Skeletal muscle tissue (tissue), 4 donors: ENCODE data around the gene INPP4B. TPM values are rescaled to one million over a fixed set of nuclear protein-coding genes. Genes with fewer than 3 reads are reported as not detected.
A peak's percentile ranks its signal among the peaks of the same experiment; 100 is the strongest.
"Not testable (repeated sequence)": the region's sequence is repeated elsewhere in the genome, so short reads cannot be mapped to it uniquely, and the experiment has no call there.

Experiments used
- H3K27ac ChIP-seq: one replicate; pipeline ENCODE4 v1.7.0; 2013; ENCODE audit warnings: mild to moderate bottlenecking, low read depth, low read length, inconsistent platforms
- H3K27me3 ChIP-seq, 3 donors: one replicate each; pipeline ENCODE4 v1.7.0; 2013; ENCODE audit warnings: low read length in 3 of 3; ENCODE audit not compliant: control insufficient read depth in 3 of 3, insufficient read depth in 3 of 3
- H3K36me3 ChIP-seq, 3 donors: one replicate each; pipeline ENCODE4 v1.7.0; 2013; ENCODE audit warnings: low read length in 3 of 3; ENCODE audit not compliant: control insufficient read depth in 3 of 3, insufficient read depth in 3 of 3
- H3K4me1 ChIP-seq, 3 donors: one replicate each; pipeline ENCODE4 v1.7.0; 2013; ENCODE audit warnings: low read length in 3 of 3, mild to moderate bottlenecking in 3 of 3; ENCODE audit not compliant: control insufficient read depth in 3 of 3, insufficient read depth in 3 of 3
- H3K4me3 ChIP-seq, 3 donors: one replicate each; pipeline ENCODE4 v1.7.0; 2013; ENCODE audit warnings: low read length in 3 of 3
- H3K9ac ChIP-seq, 3 donors: one replicate each; pipeline ENCODE4 v1.7.0; 2013; ENCODE audit warnings: low read length in 3 of 3, mild to moderate bottlenecking in 3 of 3, moderate library complexity in 2 of 3, low read depth in 1 of 3
- H3K9me3 ChIP-seq, 3 donors: one replicate each; pipeline ENCODE4 v1.7.0; 2013; ENCODE audit warnings: low read length in 3 of 3; ENCODE audit not compliant: control insufficient read depth in 3 of 3
- total RNA-seq: library from RNA; depleted of rRNA; stranded (reverse); fragments of >200 nt; gene quantifications from one replicate; pipeline ENCODE4 v1.2.3, GENCODE V29; 2014
- donor health status: Osteomylitis.

INPP4B gene
- total RNA-seq, 1 donor from 2014 or later: 52.7 TPM

DNA sequence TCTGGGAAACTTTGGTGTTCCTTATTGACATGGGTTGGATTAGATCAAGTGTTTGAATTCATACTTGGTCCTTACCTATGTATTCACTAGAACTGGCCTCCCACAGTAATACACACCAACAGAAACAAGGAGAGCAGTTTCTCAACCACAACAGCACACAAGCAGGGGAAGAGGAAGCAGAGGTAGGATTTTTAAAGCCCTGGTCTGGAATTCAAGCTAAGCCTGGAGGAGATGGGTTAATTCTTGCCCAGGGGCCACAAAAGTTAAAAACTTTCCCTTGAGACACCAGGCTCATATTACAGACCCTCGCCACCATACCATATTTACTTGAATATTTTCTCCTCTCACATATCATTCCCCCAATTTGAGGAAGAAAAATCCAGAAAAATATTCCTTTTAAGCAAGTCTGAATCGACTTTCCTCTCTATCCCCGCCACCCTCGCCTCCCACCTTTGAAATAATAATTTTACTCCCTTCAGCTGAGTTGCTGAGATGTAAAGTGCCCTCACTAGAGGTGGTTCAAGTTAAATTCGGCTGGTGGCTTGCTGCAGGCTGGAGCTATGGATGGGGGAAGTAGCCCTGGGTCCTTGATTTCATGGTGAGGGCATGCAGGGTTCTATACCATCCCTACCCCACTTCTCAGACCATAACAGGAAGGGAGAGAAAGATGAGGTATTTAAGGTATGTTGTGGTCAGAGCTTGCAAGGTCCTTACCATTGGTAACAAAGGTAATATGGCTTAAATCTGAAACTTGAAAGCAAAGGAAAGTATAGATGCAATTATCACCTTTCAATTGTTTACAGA lies 440.2 kb downstream of the INPP4B start:
- Histone ChIP-seq H3K9ac (peak overlapping the region; percentile 72 to 84 (median 81)), H3K4me3 (peak overlapping the region; percentile 73 to 92 (median 79)), H3K27me3 (no peaks in the 10 kb centered on the region), H3K4me1 (peaks cover 14 to 21% (median 19%) of the 10 kb centered on the region in 3 donors), H3K36me3 (no peaks in the 10 kb centered on the region), H3K9me3 (no peaks in the 10 kb centered on the region), H3K27ac (peak overlapping the region; percentile 78)

- Histone ChIP-seq H3K4me3 (peak overlapping the region; percentile 73 to 92 (median 79)), H3K27ac (peak overlapping the region; percentile 78), H3K36me3 (no peaks in the 10 kb centered on the region), H3K27me3 (no peaks in the 10 kb centered on the region), H3K9me3 (no peaks in the 10 kb centered on the region), H3K4me1 (peaks cover 14 to 21% (median 19%) of the 10 kb centered on the region in 3 donors), H3K9ac (peak overlapping the region; percentile 72 to 84 (median 81))
Observed at GRCh38 chr4:142405021-142405694, 440.9 kb downstream of the INPP4B start.

- Histone ChIP-seq H3K27ac (peak overlapping the region; percentile 78), H3K4me3 (peak overlapping the region; percentile 73 to 92 (median 79)), H3K4me1 (peaks cover 14 to 21% (median 19%) of the 10 kb centered on the region in 3 donors)
Observed at GRCh38 chr4:142404191-142404611, 441.9 kb downstream of the INPP4B start.

DNA sequence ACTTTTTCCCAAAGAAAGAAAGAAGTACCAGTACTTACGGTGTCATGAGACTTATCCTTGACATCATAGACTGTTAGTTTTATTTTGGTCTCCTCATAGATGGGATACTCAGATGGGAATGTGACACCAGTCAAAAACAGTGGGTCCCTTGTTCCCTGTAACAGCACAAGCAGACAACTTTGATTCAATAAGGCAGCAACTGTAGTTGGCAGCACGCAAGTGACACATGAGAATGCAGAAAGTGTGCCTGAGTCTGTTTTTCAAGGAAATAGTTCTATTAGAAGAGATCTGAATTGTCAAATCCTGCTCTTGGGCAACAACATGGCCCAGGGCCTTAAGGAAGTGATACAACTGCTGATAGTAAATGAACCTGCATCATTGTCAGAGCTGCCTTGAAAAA lies 443.2 kb downstream of the INPP4B start:
- no peaks in the 10 kb centered on the region for H3K27me3 ChIP-seq
- H3K9ac ChIP-seq: peak overlapping the region in 2 of 3 donors; percentile 33 to 72
- peak overlapping the region; percentile 16 to 48 (median 38) for H3K4me3 ChIP-seq
- H3K4me1 ChIP-seq: peaks cover 14 to 21% (median 19%) of the 10 kb centered on the region in 3 donors
- H3K36me3 ChIP-seq: no peaks in the 10 kb centered on the region
- no peaks in the 10 kb centered on the region for H3K9me3 ChIP-seq
- H3K27ac ChIP-seq: peak overlapping the region; percentile 76

More at GRCh38 chr4:142404191-142404611, 441.9 kb downstream of the INPP4B start:
- no peaks in the 10 kb centered on the region for H3K27me3 ChIP-seq
- no peaks in the 10 kb centered on the region for H3K36me3 ChIP-seq
- H3K9ac ChIP-seq: peak overlapping the region; percentile 71 to 84 (median 72)
- no peaks in the 10 kb centered on the region for H3K9me3 ChIP-seq

DNA sequence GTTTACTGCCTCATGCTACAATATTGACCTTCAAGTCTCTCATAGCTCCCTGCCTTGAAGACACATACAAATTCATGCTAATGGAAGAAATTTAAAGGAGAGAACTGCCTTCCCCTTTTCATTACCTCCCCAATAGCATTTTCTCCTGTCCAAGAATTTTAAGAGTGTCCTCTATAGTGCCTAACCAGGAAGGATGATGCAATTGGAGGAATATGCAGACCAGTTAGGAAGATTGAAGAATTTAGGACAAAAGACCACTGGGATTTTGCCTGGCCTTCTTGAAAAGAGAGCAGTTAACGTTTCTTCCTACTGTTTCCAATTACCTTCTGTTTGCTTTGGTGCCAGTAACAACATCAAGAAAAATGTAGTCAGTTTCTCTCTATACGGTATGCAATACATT lies 443.9 kb downstream of the INPP4B start:
- no peaks in the 10 kb centered on the region for H3K9me3 ChIP-seq
- no peaks in the 10 kb centered on the region for H3K27me3 ChIP-seq
- H3K4me1 ChIP-seq: peaks cover 12 to 21% (median 19%) of the 10 kb centered on the region in 3 donors
- H3K4me3 ChIP-seq: peak overlapping the region in 2 of 3 donors; percentile 6 to 32
- peak overlapping the region; percentile 76 for H3K27ac ChIP-seq
- no peak overlapping the region for H3K9ac ChIP-seq
- no peaks in the 10 kb centered on the region for H3K36me3 ChIP-seq

DNA sequence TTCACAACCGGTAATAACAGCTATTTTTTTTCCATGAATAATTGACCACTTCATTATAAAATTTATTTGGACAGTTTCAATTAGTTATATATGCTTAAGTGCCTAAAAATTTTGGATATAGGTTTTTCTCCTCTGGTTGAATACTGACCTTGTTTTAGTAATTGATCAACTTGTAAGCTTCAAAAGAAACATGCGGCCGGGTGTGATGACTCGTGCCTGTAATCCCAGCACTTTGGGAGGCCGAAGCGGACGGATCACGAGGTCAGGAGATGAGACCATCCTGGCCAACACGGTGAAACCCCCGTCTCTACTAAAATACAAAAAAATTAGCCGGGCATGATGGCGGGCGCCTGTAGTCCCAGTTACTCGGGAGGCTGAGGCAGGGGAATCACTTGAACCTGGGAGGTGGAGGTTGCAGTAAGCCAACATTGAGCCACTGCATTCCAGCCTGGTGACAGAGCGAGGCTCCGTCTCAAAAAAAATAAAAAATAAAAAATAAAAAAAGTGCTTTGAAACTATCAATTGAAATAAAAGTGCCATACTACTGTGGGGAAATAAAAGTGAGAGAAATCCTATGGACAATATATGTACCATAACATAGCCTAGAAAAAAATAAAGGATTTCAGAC lies 448.6 kb downstream of the INPP4B start:
- not testable (repeated sequence) for H3K9ac ChIP-seq, H3K4me1 ChIP-seq, H3K27me3 ChIP-seq, H3K4me3 ChIP-seq, H3K9me3 ChIP-seq, H3K27ac ChIP-seq, H3K36me3 ChIP-seq

DNA sequence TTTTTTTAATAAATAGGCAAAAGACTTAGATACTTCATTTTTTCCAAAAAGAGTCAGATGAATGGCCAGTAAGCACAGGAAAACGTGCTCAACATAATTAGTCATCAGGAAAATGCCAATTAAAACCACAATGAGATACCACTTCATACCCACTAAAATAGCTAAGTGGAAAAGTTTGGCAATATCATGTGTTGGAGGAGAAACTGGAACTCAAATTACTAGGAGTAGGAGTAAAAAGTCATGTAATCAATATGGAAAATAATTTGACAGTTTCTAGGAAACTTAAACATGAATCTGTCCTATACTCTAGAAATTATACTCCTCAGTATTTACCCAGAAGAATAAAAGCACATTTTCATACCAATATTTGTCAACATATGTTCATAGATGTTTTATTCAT lies 449.8 kb downstream of the INPP4B start:
- Histone ChIP-seq H3K4me3 (no peak overlapping the region), H3K9ac (no peak overlapping the region), H3K27ac (no peak overlapping the region)

DNA sequence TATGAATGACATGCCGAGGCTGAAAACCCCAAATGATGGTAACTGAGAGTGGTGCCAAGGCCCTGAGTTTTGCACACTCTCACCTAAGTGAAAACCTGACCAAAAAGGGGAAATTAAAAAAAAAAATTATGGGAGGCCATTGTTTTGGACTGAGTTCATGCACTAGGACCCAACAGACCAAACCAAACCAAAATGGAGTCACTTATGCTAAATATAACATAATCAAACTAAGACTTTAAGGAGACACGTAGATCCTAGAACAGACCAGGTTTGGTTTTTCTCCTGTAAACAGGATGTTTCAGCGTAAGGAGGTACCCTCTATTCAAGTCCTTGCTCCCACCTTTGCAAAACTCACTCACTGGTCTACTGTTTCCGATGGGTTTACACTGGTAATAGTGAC lies 453.0 kb downstream of the INPP4B start:
- Histone ChIP-seq H3K9me3 (no peaks in the 10 kb centered on the region), H3K36me3 (no peaks in the 10 kb centered on the region), H3K9ac (no peak overlapping the region), H3K27ac (no peak overlapping the region), H3K27me3 (no peaks in the 10 kb centered on the region), H3K4me1 (no peaks in the 10 kb centered on the region), H3K4me3 (no peak overlapping the region)

More for the DNA sequence above, 449.8 kb downstream of the INPP4B start:
- Histone ChIP-seq H3K27me3 (no peaks in the 10 kb centered on the region), H3K9me3 (no peaks in the 10 kb centered on the region), H3K4me1 (no peaks in the 10 kb centered on the region), H3K36me3 (no peaks in the 10 kb centered on the region)

DNA sequence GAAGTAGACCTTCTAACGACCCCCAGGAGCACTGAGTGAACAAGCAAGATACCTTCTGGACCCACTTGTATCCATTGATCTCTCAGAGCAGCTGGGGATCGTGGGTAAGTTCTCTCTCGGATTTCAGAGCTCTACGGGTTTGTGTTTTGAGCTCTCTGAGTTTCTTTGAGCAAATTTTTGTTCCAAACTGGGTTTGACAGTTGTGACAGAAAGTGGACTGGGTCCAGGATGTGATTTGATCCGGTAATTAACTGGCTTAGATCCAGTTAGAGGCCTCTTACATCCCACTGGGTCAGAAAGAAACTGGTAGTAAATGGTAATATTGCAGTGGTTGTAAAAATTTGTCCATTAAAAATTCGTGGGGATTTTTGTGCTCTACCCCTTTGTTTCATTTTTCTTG lies 459.2 kb downstream of the INPP4B start:
- H3K4me1 ChIP-seq: peaks cover 0 to 7% (median 0%) of the 10 kb centered on the region in 3 donors
- H3K27me3 ChIP-seq: no peaks in the 10 kb centered on the region
- no peak overlapping the region for H3K9ac ChIP-seq
- H3K9me3 ChIP-seq: no peaks in the 10 kb centered on the region
- no peaks in the 10 kb centered on the region for H3K36me3 ChIP-seq
- no peak overlapping the region for H3K4me3 ChIP-seq
- no peak overlapping the region for H3K27ac ChIP-seq
